ENCODE data around the gene SLC16A10.

GRCh38 chr6:111184827-111185532, 97.7 kb downstream of the SLC16A10 start:
- TF ChIP-seq FOXM1 (IDR thresholded peaks at IDR 0.05; ENCODE audit: borderline replicate concordance) (no peak), ELF4 (IDR thresholded peaks at IDR 0.05) (no peak), SP1 (IDR thresholded peaks at IDR 0.05) (no peak), BHLHE40 (IDR thresholded peaks at IDR 0.05; ENCODE audit: borderline replicate concordance) (no peak), SUZ12 (IDR thresholded peaks at IDR 0.05) (no peak), NFRKB (IDR thresholded peaks at IDR 0.05) (no peak), CTBP1 (IDR thresholded peaks at IDR 0.05; ENCODE audit: borderline replicate concordance) (no peak), PKNOX1 (IDR thresholded peaks at IDR 0.05) (no peak), FOXA1 (IDR thresholded peaks at IDR 0.05) (no peak), ZNF384 (IDR thresholded peaks at IDR 0.05) (no peak), FOXK2 (IDR thresholded peaks at IDR 0.05) (no peak), ARNT (IDR thresholded peaks at IDR 0.05) (no peak), HDGF (IDR thresholded peaks at IDR 0.05; ENCODE audit: borderline replicate concordance) (no peak), L3MBTL2 (conservative IDR thresholded peaks at IDR 0.05) (no peak)
